ENCODE results near the gene LUC7L3. TPM values are rescaled to one million over a fixed set of nuclear protein-coding genes. Genes with fewer than 3 reads are reported as not detected.

LUC7L3 gene
- total and polyA plus RNA-seq, 2 of the 13 experiments (the other 11 are each of a cell fraction or from before 2014, with no cell fraction given) = 108 to 120 TPM

- TF ChIP-seq ZHX1 (CRISPR knock-in tag; IDR thresholded peaks at IDR 0.05; ENCODE audit: low read depth) (peak; percentile 94), TGIF2 (CRISPR knock-in tag; IDR thresholded peaks at IDR 0.05) (peak; percentile 46), SIX1 (CRISPR knock-in tag; IDR thresholded peaks at IDR 0.05; ENCODE audit: borderline replicate concordance) (peak; percentile 68; the same call in 1 of the 2 replicates), ZNF629 (CRISPR knock-in tag; conservative IDR thresholded peaks at IDR 0.05) (peak; percentile 32), SOX6 (IDR thresholded peaks at IDR 0.05) (no peak), SOX6 (CRISPR knock-in tag; IDR thresholded peaks at IDR 0.05) (peak; percentile 47; the same call in 1 of the 2 replicates), NR2F6 (IDR thresholded peaks at IDR 0.05) (no peak), NR2F6 (CRISPR knock-in tag; IDR thresholded peaks at IDR 0.05) (peak; percentile 7), HHEX (CRISPR knock-in tag; IDR thresholded peaks at IDR 0.05) (no peak), BRD4 (CRISPR knock-in tag; IDR thresholded peaks at IDR 0.05) (peak; percentile 46), ZNF772 (CRISPR knock-in tag; IDR thresholded peaks at IDR 0.05) (peak; percentile 99), ATM (IDR thresholded peaks at IDR 0.05; ENCODE audit: borderline replicate concordance) (no peak), ZNF282 (IDR thresholded peaks at IDR 0.05; ENCODE audit: partially characterized antibody) (no peak), HMG20B (CRISPR knock-in tag; conservative IDR thresholded peaks at IDR 0.05) (peak; percentile 52; the same call in 1 of the 2 replicates), ZNF776 (CRISPR knock-in tag; IDR thresholded peaks at IDR 0.05) (peak; percentile 96; the same call in 1 of the 2 replicates), ZNF317 (CRISPR knock-in tag; IDR thresholded peaks at IDR 0.05) (peak; percentile 55), SCMH1 (CRISPR knock-in tag; IDR thresholded peaks at IDR 0.05; ENCODE audit: borderline replicate concordance) (no peak), KDM6A (CRISPR knock-in tag; IDR thresholded peaks at IDR 0.05; ENCODE audit: low read depth) (no peak), KLF13 (CRISPR knock-in tag; IDR thresholded peaks at IDR 0.05) (0 out of 2 replicates have a peak, but pooled peaks have one; percentile 29), SKI (IDR thresholded peaks at IDR 0.05; ENCODE audit: partially characterized antibody) (peak; percentile 73), NCOA2 (CRISPR knock-in tag; IDR thresholded peaks at IDR 0.05) (peak; percentile 57; the same call in 1 of the 2 replicates), GPN1 (CRISPR knock-in tag; IDR thresholded peaks at IDR 0.05; ENCODE audit: borderline replicate concordance) (no peak), ZNF512 (CRISPR knock-in tag; IDR thresholded peaks at IDR 0.05) (no peak), MED1 (CRISPR knock-in tag; IDR thresholded peaks at IDR 0.05) (peak; percentile 76)
- TF ChIP-seq, protein P1, sequence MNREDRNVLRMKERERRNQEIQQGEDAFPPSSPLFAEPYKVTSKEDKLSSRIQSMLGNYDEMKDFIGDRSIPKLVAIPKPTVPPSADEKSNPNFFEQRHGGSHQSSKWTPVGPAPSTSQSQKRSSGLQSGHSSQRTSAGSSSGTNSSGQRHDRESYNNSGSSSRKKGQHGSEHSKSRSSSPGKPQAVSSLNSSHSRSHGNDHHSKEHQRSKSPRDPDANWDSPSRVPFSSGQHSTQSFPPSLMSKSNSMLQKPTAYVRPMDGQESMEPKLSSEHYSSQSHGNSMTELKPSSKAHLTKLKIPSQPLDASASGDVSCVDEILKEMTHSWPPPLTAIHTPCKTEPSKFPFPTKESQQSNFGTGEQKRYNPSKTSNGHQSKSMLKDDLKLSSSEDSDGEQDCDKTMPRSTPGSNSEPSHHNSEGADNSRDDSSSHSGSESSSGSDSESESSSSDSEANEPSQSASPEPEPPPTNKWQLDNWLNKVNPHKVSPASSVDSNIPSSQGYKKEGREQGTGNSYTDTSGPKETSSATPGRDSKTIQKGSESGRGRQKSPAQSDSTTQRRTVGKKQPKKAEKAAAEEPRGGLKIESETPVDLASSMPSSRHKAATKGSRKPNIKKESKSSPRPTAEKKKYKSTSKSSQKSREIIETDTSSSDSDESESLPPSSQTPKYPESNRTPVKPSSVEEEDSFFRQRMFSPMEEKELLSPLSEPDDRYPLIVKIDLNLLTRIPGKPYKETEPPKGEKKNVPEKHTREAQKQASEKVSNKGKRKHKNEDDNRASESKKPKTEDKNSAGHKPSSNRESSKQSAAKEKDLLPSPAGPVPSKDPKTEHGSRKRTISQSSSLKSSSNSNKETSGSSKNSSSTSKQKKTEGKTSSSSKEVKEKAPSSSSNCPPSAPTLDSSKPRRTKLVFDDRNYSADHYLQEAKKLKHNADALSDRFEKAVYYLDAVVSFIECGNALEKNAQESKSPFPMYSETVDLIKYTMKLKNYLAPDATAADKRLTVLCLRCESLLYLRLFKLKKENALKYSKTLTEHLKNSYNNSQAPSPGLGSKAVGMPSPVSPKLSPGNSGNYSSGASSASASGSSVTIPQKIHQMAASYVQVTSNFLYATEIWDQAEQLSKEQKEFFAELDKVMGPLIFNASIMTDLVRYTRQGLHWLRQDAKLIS (CRISPR knock-in tag; IDR thresholded peaks at IDR 0.05) = 0 out of 2 replicates have a peak, but pooled peaks have one; percentile 42
Measured at GRCh38 chr17:50719144-50719923, at the start of gene LUC7L3 (continued).
